NCI-H524 (cell line): Measurements from ENCODE around the gene TTLL4.
A peak's percentile ranks its signal among the peaks of the same experiment; 100 is the strongest.

ENCODE experiments used
- DNase-seq, 2 experiments: peaks; one replicate each; lab custom pipeline; 2025; lab: John Stamatoyannopoulos, UW

Gene TTLL4

GRCh38 chr2:218785103-218785502 is 74.5 kb downstream of the TTLL4 start:
- no peak for DNase-seq

- DNase-seq = no peak
Measured at GRCh38 chr2:218786133-218786532, 75.5 kb downstream of the TTLL4 start.

DNA sequence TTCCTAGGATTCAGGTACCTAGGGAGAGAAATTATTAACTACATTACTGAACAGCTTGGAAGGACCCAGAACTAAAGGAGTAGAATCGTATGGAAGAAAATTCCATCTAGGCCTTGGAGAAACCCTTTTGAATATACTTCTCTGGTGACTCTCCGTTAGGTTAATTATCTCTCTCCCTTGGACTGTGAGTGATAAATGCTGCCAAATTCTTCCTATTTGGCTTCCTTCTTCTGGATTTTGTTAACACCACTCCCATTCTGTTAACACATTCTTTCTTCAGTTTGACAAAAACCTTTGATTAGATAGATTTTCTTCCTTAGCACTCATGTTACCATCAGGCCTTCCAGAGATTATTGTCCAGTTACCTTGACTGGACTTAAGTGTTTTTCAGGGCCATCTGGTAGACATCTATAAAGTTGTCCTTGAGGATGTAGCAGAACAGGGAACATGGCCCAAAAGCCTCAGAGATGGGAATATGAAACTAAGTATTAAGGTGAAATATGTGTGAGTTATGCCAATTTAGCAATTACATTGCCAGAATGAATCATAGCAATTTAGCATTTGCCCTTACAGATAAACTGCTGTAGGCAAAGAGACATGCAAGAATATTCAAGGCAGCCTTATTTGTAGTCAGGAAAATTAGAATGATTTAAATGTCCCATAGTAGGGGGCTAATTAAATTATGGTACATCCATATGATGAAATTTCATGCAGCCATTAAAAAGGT is 78.1 kb downstream of the TTLL4 start:
- no peak for DNase-seq

- no peak for DNase-seq
Measured at GRCh38 chr2:218792433-218792832, 81.8 kb downstream of the TTLL4 start.

GRCh38 chr2:218796691-218797090 is 86.1 kb downstream of the TTLL4 start:
- no peak for DNase-seq

GRCh38 chr2:218798767-218799504 is 88.3 kb downstream of the TTLL4 start:
- no peak for DNase-seq

- DNase-seq = peak in 1 of 2 experiments; percentile 6
Measured at GRCh38 chr2:218799990-218800389, 89.4 kb downstream of the TTLL4 start.

DNA sequence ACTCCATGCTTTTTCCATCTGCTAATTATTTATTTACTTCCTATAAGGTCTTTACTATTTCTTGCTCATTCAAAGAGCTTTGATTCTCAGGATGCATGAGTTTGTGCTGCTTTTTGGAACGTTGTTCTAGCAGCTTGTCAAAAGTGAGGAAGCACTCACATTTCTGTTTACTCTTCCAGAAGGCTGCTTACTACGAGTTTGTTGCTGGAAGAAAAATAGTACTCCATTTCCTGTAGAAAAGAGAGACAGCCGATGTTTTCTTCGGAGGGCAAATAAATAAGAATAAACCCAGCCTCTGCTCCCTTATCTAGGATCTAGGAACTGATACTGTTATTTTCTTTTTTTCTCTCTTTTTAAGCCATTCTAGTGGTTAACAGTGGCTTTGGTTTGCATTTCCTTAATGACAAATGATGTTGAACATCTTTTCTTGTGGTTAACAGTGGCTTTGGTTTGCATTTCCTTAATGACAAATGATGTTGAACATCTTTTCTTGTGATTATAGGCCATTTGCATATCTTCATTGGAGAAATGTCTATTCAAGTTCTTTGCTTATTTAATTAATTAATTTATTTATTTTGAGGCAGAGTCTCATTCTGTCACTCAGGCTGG is 91.9 kb downstream of the TTLL4 start:
- no peak for DNase-seq

DNA sequence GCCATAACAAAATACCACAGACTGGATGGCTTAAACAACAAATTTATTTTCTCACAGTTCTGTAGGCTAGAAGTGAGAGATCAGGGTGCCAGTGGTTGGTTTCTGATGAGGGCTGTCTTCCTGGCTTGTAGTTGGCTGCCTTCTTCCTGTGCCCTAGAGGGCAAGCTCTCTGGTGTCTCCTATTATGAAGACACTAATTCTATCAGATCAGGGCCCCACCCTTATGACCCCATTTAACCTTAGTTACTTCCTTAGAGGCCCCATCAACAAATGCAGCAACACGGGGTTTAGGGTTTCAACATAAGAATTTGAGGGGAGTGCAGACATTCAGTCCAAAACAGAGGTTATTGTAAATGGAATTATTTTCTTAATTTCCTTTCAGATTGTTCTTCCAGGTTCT is 94.2 kb downstream of the TTLL4 start:
- no peak for DNase-seq
